T-cell (primary cell): Measurements from ENCODE around the gene TLK1. TPM values are rescaled to one million over a fixed set of nuclear protein-coding genes. Genes with fewer than 3 reads are reported as not detected.

Source experiments
- ATAC-seq, 4 experiments: fragments of 200-7000 bp in 3 of 4; fragments of 150-1000 bp in 1 of 4; cut with Tn5 transposase; replicated peaks in 1 of 4; 1 replicate in 3 of 4; 2 replicates in 1 of 4; pipeline ENCODE4 v1.10.0; 2021; ENCODE audit warnings: moderate library complexity in 3 of 4, mild to moderate bottlenecking in 2 of 4, moderate number of reproducible peaks in 1 of 4
- CTCF ChIA-PET, 2 donors: fragments of 300-600 bp; sonication (Branson Sonifier 250); formaldehyde crosslinking; loops; one replicate each; lab custom pipeline; 2022; ENCODE audit warnings: antibody characterized with exemption in 2 of 2; lab: Charles Lee
- POLR2A ChIA-PET, 2 donors: fragments of 300-600 bp; sonication (Branson Sonifier 250); formaldehyde crosslinking; loops; one replicate each; lab custom pipeline; 2022; ENCODE audit warnings: antibody characterized with exemption in 2 of 2; lab: Charles Lee
- DNase-seq, 35 experiments: peaks; one replicate each; pipeline versions ENCODE4 v3.0.0 to v3.0.0-alpha.2; 2013 to 2023
- H3K27ac ChIP-seq: one replicate; pipeline ENCODE4 v1.5.1; 2013; ENCODE audit warnings: low read length
- H3K27me3 ChIP-seq, 2 experiments: replicated peaks in 1 of 2; 1 replicate in 1 of 2; 2 replicates in 1 of 2; pipeline versions ENCODE4 v1.6.1 to v1.7.0; 2013; ENCODE audit warnings: low read length in 1 of 2, mixed read lengths in 1 of 2; ENCODE audit not compliant: control insufficient read depth in 2 of 2, insufficient read depth in 2 of 2; ENCODE audit errors: extremely low read depth in 1 of 2
- H3K36me3 ChIP-seq, 2 donors: 1 replicate in 1 of 2; 2 replicates in 1 of 2; pipeline versions ENCODE4 v1.6.1 to v1.7.0; 2013; ENCODE audit warnings: low read length in 1 of 2; ENCODE audit not compliant: control insufficient read depth in 2 of 2, insufficient read depth in 1 of 2; ENCODE audit errors: extremely low read depth in 1 of 2
- H3K4me1 ChIP-seq, 2 experiments: 1 replicate in 1 of 2; 2 replicates in 1 of 2; pipeline versions ENCODE4 v1.6.1 to v1.7.0; 2013; ENCODE audit warnings: low read length in 2 of 2, mixed read lengths in 1 of 2; ENCODE audit not compliant: insufficient read depth in 2 of 2, control insufficient read depth in 1 of 2; ENCODE audit errors: extremely low read depth in 1 of 2
- H3K4me3 ChIP-seq, 2 donors: 1 replicate in 1 of 2; 2 replicates in 1 of 2; pipeline versions ENCODE4 v1.5.1 to v1.7.0; 2013; ENCODE audit warnings: mild to moderate bottlenecking in 2 of 2, low read length in 1 of 2, moderate library complexity in 1 of 2; ENCODE audit not compliant: control insufficient read depth in 1 of 2; ENCODE audit errors: extremely low read depth in 1 of 2
- H3K9me3 ChIP-seq: 2 replicates; pipeline ENCODE4 v1.7.0; 2013
- H3K27ac Mint-ChIP-seq, 2 donors: one replicate each; pipeline ENCODE4 v1.8.0; 2020 to 2021; ENCODE audit warnings: mild to moderate bottlenecking in 2 of 2, mixed read lengths in 2 of 2
- H3K27me3 Mint-ChIP-seq, 2 donors: one replicate each; pipeline ENCODE4 v1.8.0; 2021 to 2022; ENCODE audit warnings: mixed read lengths in 2 of 2
- H3K36me3 Mint-ChIP-seq: one replicate; pipeline ENCODE4 v1.8.0; 2021; ENCODE audit warnings: mixed read lengths
- H3K4me1 Mint-ChIP-seq, 3 donors: one replicate each; pipeline ENCODE4 v1.8.0; 2020 to 2022; ENCODE audit warnings: mixed read lengths in 3 of 3, mild to moderate bottlenecking in 1 of 3
- H3K4me3 Mint-ChIP-seq, 3 donors: one replicate each; pipeline ENCODE4 v1.8.0; 2020 to 2022; ENCODE audit warnings: mild to moderate bottlenecking in 3 of 3, mixed read lengths in 3 of 3, moderate library complexity in 3 of 3
- H3K9me3 Mint-ChIP-seq, 3 donors: one replicate each; pipeline ENCODE4 v1.8.0; 2020 to 2022; ENCODE audit warnings: mixed read lengths in 3 of 3
- WGBS: methylation state at CpG from one replicate; pipeline ENCODE4 v1.1.5; 2013; ENCODE audit warnings: missing lambda C conversion rate; ENCODE audit not compliant: insufficient coverage; 5-methylcytosine and 5-hydroxymethylcytosine counted together
- total RNA-seq, 35 experiments: library from RNA in 6 of 35; stranded (reverse) in 6 of 35; fragments of 120-200 nt in 1 of 35; gene quantifications; one replicate each; pipeline versions ENCODE4 v1.2.1 to v1.2.4 and lab custom pipeline; 2013 to 2026

Gene TLK1
- total RNA-seq, 5 donors from 2014 or later (not counting 1 experiment from before 2014, with no cell fraction given) = 112 to 129 (median 120) TPM

- ATAC-seq (no peak), DNase-seq (no peak)
- Histone ChIP-seq H3K4me3 (no peak overlapping the region), H3K27me3 (no peaks in the 10 kb centered on the region), H3K36me3 (no peaks in the 10 kb centered on the region), H3K9me3 (no peaks in the 10 kb centered on the region), H3K4me1 (peaks cover 0 to 2% of the 10 kb centered on the region in 2 experiments), H3K27ac (no peak overlapping the region)
- WGBS = no CpG with 5 or more reads among the region's 1 CpG
- H3K36me3 Mint-ChIP-seq = peaks cover 23% of the 10 kb centered on the region
- POLR2A ChIA-PET = no interaction called here
- no peaks in the 10 kb centered on the region for H3K27me3 Mint-ChIP-seq
- H3K27ac Mint-ChIP-seq = no peak overlapping the region
- H3K4me1 Mint-ChIP-seq = peaks cover 18 to 38% (median 25%) of the 10 kb centered on the region in 3 donors
- no peaks in the 10 kb centered on the region for H3K9me3 Mint-ChIP-seq
- no peak overlapping the region for H3K4me3 Mint-ChIP-seq
- CTCF ChIA-PET = interaction anchor here in 1 of 2 donors (0.6 kb wide), 1 partner anchor 11 kb away, joined by 3 read pairs; no protein-coding TSS in a partner anchor
These were observed 94.6 kb downstream of the TLK1 start for GRCh38 chr2:171066110-171066509.

GRCh38 chr2:171057575-171057974 lies 103.1 kb downstream of the TLK1 start:
- H3K27ac Mint-ChIP-seq = peak overlapping the region in 1 of 2 donors; percentile 11
- no peak overlapping the region for H3K4me3 Mint-ChIP-seq
- Histone ChIP-seq H3K9me3 (no peaks in the 10 kb centered on the region), H3K36me3 (peaks cover 0 to 28% of the 10 kb centered on the region in 2 donors), H3K27ac (no peak overlapping the region), H3K27me3 (no peaks in the 10 kb centered on the region), H3K4me3 (no peak overlapping the region), H3K4me1 (no peaks in the 10 kb centered on the region)
- POLR2A ChIA-PET = interaction anchor here in 1 of 2 donors (1.0 kb wide), 1 partner anchor 29 kb away, joined by 5 read pairs; no protein-coding TSS in a partner anchor
- ATAC-seq (no peak), DNase-seq (no peak)
- no peaks in the 10 kb centered on the region for H3K9me3 Mint-ChIP-seq
- WGBS = no CpG with 5 or more reads among the region's 2 CpGs
- CTCF ChIA-PET = no interaction called here
- peaks cover 64% of the 10 kb centered on the region for H3K36me3 Mint-ChIP-seq
- H3K27me3 Mint-ChIP-seq = no peaks in the 10 kb centered on the region
- H3K4me1 Mint-ChIP-seq = peaks cover 9 to 17% (median 13%) of the 10 kb centered on the region in 3 donors

GRCh38 chr2:171056307-171056706 lies 104.4 kb downstream of the TLK1 start:
- WGBS = no CpG with 5 or more reads among the region's 1 CpG
- ATAC-seq = no peak
- POLR2A ChIA-PET = interaction anchor here (0.6 to 0.7 kb wide), 3 partner anchors 26 to 700 kb away, joined by 3 to 7 read pairs (median 5); no protein-coding TSS in a partner anchor

GRCh38 chr2:171049691-171050090 lies 111.0 kb downstream of the TLK1 start:
- WGBS = no CpG with 5 or more reads among the region's 7 CpGs
- H3K4me3 ChIP-seq = no peak overlapping the region
- ChIA-PET POLR2A (no interaction called here), CTCF (no interaction called here)
- Mint-ChIP-seq H3K4me1 (peaks cover 2 to 8% (median 3%) of the 10 kb centered on the region in 3 donors), H3K9me3 (no peaks in the 10 kb centered on the region), H3K36me3 (peaks cover 68% of the 10 kb centered on the region), H3K4me3 (no peak overlapping the region), H3K27me3 (no peaks in the 10 kb centered on the region), H3K27ac (peak overlapping the region in 1 of 2 donors; percentile 4)
- H3K27ac ChIP-seq = no peak overlapping the region
- ATAC-seq (no peak), DNase-seq (no peak)
- no peaks in the 10 kb centered on the region for H3K27me3 ChIP-seq
- peaks cover 0 to 66% of the 10 kb centered on the region in 2 donors for H3K36me3 ChIP-seq
- no peaks in the 10 kb centered on the region for H3K9me3 ChIP-seq
- no peaks in the 10 kb centered on the region for H3K4me1 ChIP-seq

More at GRCh38 chr2:171056307-171056706, 104.4 kb downstream of the TLK1 start:
- H3K9me3 Mint-ChIP-seq = no peaks in the 10 kb centered on the region
- no peak overlapping the region for H3K27ac Mint-ChIP-seq
- Histone ChIP-seq H3K27me3 (no peaks in the 10 kb centered on the region), H3K4me3 (no peak overlapping the region), H3K27ac (no peak overlapping the region), H3K9me3 (no peaks in the 10 kb centered on the region), H3K36me3 (peaks cover 0 to 36% of the 10 kb centered on the region in 2 donors), H3K4me1 (no peaks in the 10 kb centered on the region)
- no peaks in the 10 kb centered on the region for H3K27me3 Mint-ChIP-seq
- H3K4me1 Mint-ChIP-seq = peaks cover 6 to 14% (median 8%) of the 10 kb centered on the region in 3 donors
- CTCF ChIA-PET = no interaction called here
- DNase-seq = no peak
- H3K36me3 Mint-ChIP-seq = peaks cover 73% of the 10 kb centered on the region
- H3K4me3 Mint-ChIP-seq = no peak overlapping the region

GRCh38 chr2:171046048-171046560 lies 114.6 kb downstream of the TLK1 start:
- no peak overlapping the region for H3K4me3 Mint-ChIP-seq
- peaks cover 29 to 35% (median 32%) of the 10 kb centered on the region in 3 donors for H3K4me1 Mint-ChIP-seq
- H3K27ac Mint-ChIP-seq = peak overlapping the region; percentile 36 to 61
- no peaks in the 10 kb centered on the region for H3K9me3 ChIP-seq
- H3K27ac ChIP-seq = no peak overlapping the region
- CTCF ChIA-PET = no interaction called here
- no peaks in the 10 kb centered on the region for H3K27me3 Mint-ChIP-seq
- H3K36me3 ChIP-seq = peaks cover 0 to 62% of the 10 kb centered on the region in 2 donors
- no peak for ATAC-seq
- no peak overlapping the region for H3K4me3 ChIP-seq
- no peak for DNase-seq
- no CpG with 5 or more reads among the region's 3 CpGs for WGBS
- H3K4me1 ChIP-seq = peaks cover 11 to 15% of the 10 kb centered on the region in 2 experiments
- peaks cover 0 to 5% (median 0%) of the 10 kb centered on the region in 3 donors for H3K9me3 Mint-ChIP-seq
- H3K36me3 Mint-ChIP-seq = peaks cover 63% of the 10 kb centered on the region
- H3K27me3 ChIP-seq = no peaks in the 10 kb centered on the region
- POLR2A ChIA-PET = no interaction called here

- H3K36me3 ChIP-seq = peaks cover 0 to 52% of the 10 kb centered on the region in 2 donors
- CTCF ChIA-PET = no interaction called here
- POLR2A ChIA-PET = no interaction called here
- Mint-ChIP-seq H3K4me1 (peaks cover 29 to 36% (median 35%) of the 10 kb centered on the region in 3 donors), H3K4me3 (no peak overlapping the region), H3K36me3 (peaks cover 56% of the 10 kb centered on the region), H3K9me3 (peaks cover 0 to 5% (median 0%) of the 10 kb centered on the region in 3 donors), H3K27me3 (no peaks in the 10 kb centered on the region), H3K27ac (peak overlapping the region; percentile 74 to 95)
- H3K27ac ChIP-seq = peak overlapping the region; percentile 50
- 20% methylated on average over 1 of the region's 6 CpGs for WGBS
- H3K4me1 ChIP-seq = peaks cover 11 to 15% of the 10 kb centered on the region in 2 experiments
- no peaks in the 10 kb centered on the region for H3K9me3 ChIP-seq
- ATAC-seq (peak; percentile 52 to 60 (median 56)), DNase-seq (peak in 1 of 35 experiments; percentile 23)
- H3K4me3 ChIP-seq = no peak overlapping the region
- no peaks in the 10 kb centered on the region for H3K27me3 ChIP-seq
These were observed 116.3 kb downstream of the TLK1 start for GRCh38 chr2:171044416-171044815.
